ENCODE measurements around the gene DOP1A. TPM values are rescaled to one million over a fixed set of nuclear protein-coding genes. Genes with fewer than 3 reads are reported as not detected.

DOP1A gene
- polyA plus RNA-seq, 1 of the 3 experiments (the other 2 are of a cell fraction): 3.4 TPM

DNA sequence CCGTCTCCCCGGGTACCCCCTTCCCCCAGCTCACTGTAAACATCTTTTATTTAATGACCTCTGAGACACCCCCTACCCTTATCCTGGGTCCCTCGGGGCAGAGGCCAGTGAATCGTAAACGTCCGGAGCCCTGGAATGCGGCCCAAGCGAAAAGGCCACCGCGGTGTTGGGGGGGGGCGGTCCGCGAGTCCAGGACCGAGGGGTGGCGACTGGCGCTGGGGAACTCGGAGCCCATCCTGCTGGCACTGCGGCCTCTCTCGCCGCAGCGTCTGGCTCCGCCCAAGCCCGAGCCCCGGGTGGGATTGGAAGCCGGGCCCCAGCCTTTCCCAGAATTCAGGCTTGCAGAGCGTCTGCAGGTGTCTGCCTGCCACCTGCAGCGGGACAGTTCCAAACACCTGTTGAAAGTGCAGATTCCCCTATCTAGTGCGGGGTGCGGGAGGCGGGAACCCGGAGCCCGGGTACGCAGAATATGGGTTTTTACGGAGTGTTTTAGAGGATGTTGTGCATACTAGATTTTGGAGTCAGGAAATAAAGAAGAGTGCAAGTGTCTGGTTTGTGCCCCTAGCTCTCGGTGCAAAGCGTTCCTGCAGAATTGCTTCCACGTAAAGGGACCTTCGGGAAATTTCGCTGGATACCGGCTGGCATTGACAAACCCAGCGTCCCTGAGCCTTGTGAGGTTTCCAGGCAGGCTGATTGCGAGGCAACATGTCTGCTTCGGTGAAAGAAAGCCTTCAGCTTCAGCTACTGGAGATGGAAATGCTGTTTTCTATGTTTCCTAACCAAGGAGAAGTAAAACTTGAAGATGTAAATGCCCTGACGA, 126.5 kb downstream of the DOP1A start:
- ChIA-PET POLR2A (interaction anchor here (2.1 kb wide), 1 partner anchor 128 kb away, joined by 13 read pairs; the partner anchor contains the start of genes DOP1A and UBE3D), CTCF (interaction anchor here (0.6 to 7.7 kb wide), 6 partner anchors 13 to 434 kb away, joined by 3 to 69 read pairs (median 4); partner anchors contain the start of genes DOP1A and UBE3D)
- H3K36me3 ChIP-seq (replicated peaks in 1 of 2; ENCODE audit: control insufficient read depth in 1 of 2, insufficient read depth in 2 of 2, low read length in 1 of 2): peaks cover 41 to 45% of the 10 kb centered on the region in 2 experiments
- H3F3A ChIP-seq (replicated peaks; ENCODE audit: insufficient read depth): peaks cover 18% of the 10 kb centered on the region
- H3K27ac ChIP-seq (ENCODE audit: low read depth in 2 of 2, low read length in 1 of 2): peak overlapping the region; percentile 82 to 85
- DNase-seq: peak; percentile 87
- H3K4me2 ChIP-seq: peak overlapping the region; percentile 90
- H3K4me1 ChIP-seq (ENCODE audit: control insufficient read depth in 1 of 2, insufficient read depth in 2 of 2, low read depth in 1 of 2, low read length in 1 of 2): peaks cover 8 to 17% of the 10 kb centered on the region in 2 experiments; a peak in 3 of 4 replicates
- H3K9ac ChIP-seq: peak overlapping the region; percentile 90
- H3K9me3 ChIP-seq: no peaks in the 10 kb centered on the region
- H3K9me2 ChIP-seq: no peaks in the 10 kb centered on the region
- H4K20me1 ChIP-seq (ENCODE audit: insufficient read depth): peaks cover 24% of the 10 kb centered on the region
- WGBS (ENCODE audit: low lambda C conversion rate): 9% methylated on average over 33 of the region's 44 CpGs
- peaks cover 46% of the 10 kb centered on the region for H3K79me2 ChIP-seq (ENCODE audit: insufficient read depth)
- H3K27me3 ChIP-seq (ENCODE audit: insufficient read depth): no peaks in the 10 kb centered on the region
- peak overlapping the region; percentile 90 to 95 for H3K4me3 ChIP-seq (ENCODE audit: low read depth in 2 of 2, low read length in 1 of 2)
- no peak for TF ChIP-seq ZBTB33 (IDR thresholded peaks at IDR 0.05; ENCODE audit: borderline replicate concordance, low read depth)
- no peak for TF ChIP-seq MEF2A (IDR thresholded peaks at IDR 0.05; ENCODE audit: borderline replicate concordance, low read depth)
- TF ChIP-seq RCOR1 (IDR thresholded peaks at IDR 0.05; ENCODE audit: low read length): peak; percentile 30; the same call in 1 of the 2 replicates
- H2AFZ ChIP-seq (ENCODE audit: low read depth): peak overlapping the region; percentile 89

DNA sequence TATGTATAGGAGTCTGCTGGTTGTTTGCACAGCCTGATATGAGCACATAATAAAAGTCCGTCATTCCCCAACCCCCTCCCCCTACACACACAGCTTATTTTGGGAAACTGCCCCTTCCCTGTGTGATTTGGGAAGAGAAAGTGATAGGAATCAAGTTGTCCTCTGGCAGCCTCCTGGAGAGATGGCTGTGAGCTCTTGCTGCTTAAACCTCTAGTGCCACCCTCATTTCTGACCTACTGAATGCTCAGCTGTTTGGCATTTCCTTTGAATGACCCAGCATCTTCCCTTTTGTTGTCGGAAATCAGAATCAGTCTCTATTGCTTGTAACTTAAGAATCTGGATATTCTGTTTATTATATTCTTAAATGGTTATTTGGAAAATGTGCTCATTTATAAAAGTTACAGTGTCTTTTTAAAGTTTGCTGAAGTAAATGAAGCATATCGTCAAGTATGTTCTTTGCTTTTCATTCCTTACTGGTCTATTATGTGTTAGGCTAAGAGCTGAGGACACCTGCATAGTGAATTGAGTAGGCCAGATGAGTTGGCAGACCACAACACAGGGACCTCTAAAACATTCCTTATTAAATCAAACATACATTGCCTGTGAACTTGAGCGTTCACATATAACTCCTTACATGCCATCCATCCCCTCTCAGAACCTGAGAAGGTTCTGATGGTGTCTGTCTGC, 131.2 kb downstream of the DOP1A start:
- POLR2A ChIA-PET: no interaction called here
- 83% methylated on average over 4 of the region's 4 CpGs for WGBS (ENCODE audit: low lambda C conversion rate)
- CTCF ChIA-PET: interaction anchor here (1.4 to 7.7 kb wide), 3 partner anchors 17 to 314 kb away, joined by 3 to 69 read pairs (median 8); partner anchors contain the start of genes DOP1A, PRSS35 and UBE3D
- no peak for DNase-seq
- no peaks in the 10 kb centered on the region for H3K9me3 ChIP-seq
- no peak overlapping the region for H2AFZ ChIP-seq (ENCODE audit: low read depth)
- H3K9ac ChIP-seq: no peak overlapping the region; the same call in 1 of the 2 replicates
- peaks cover 21% of the 10 kb centered on the region for H3F3A ChIP-seq (replicated peaks; ENCODE audit: insufficient read depth)
- H3K9me2 ChIP-seq: no peaks in the 10 kb centered on the region
- 0 out of 4 replicates have a peak overlapping the region, but pooled peaks of 1 of the 2 experiments have one; percentile 3 for H3K4me3 ChIP-seq (ENCODE audit: low read depth in 2 of 2, low read length in 1 of 2)
- H3K79me2 ChIP-seq (ENCODE audit: insufficient read depth): peaks cover 5% of the 10 kb centered on the region
- H4K20me1 ChIP-seq (ENCODE audit: insufficient read depth): no peaks in the 10 kb centered on the region
- H3K4me1 ChIP-seq (ENCODE audit: control insufficient read depth in 1 of 2, insufficient read depth in 2 of 2, low read depth in 1 of 2, low read length in 1 of 2): peaks cover 7 to 20% of the 10 kb centered on the region in 2 experiments; a peak in 3 of 4 replicates
- H3K4me2 ChIP-seq: peak overlapping the region; percentile 56; the same call in 1 of the 2 replicates
- peaks cover 16 to 27% of the 10 kb centered on the region in 2 experiments for H3K36me3 ChIP-seq (replicated peaks in 1 of 2; ENCODE audit: control insufficient read depth in 1 of 2, insufficient read depth in 2 of 2, low read length in 1 of 2)
- no peaks in the 10 kb centered on the region for H3K27me3 ChIP-seq (ENCODE audit: insufficient read depth)
- peak overlapping the region in 1 of 2 experiments; percentile 57; a peak in 2 of 4 replicates for H3K27ac ChIP-seq (ENCODE audit: low read depth in 2 of 2, low read length in 1 of 2)
- TF ChIP-seq ZBTB33 (IDR thresholded peaks at IDR 0.05; ENCODE audit: borderline replicate concordance, low read depth): no peak
- no peak for TF ChIP-seq IRF3 (IDR thresholded peaks at IDR 0.05; ENCODE audit: low read depth, low read length)
- no peak for TF ChIP-seq TEAD4 (IDR thresholded peaks at IDR 0.05; ENCODE audit: borderline replicate concordance, insufficient read depth)
- no peak for TF ChIP-seq MEF2A (IDR thresholded peaks at IDR 0.05; ENCODE audit: borderline replicate concordance, low read depth)
- TF ChIP-seq JUND (IDR thresholded peaks at IDR 0.05): peak; percentile 8; the same call in 1 of the 2 replicates
- TF ChIP-seq TCF12 (IDR thresholded peaks at IDR 0.05): peak; percentile 19; the same call in 1 of the 2 replicates
- TF ChIP-seq FOSL2 (IDR thresholded peaks at IDR 0.05; ENCODE audit: borderline replicate concordance, low read depth): 0 out of 2 replicates have a peak, but pooled peaks have one; percentile 1
- TF ChIP-seq GABPA (IDR thresholded peaks at IDR 0.05; ENCODE audit: low read depth): no peak
- TF ChIP-seq PBX3 (IDR thresholded peaks at IDR 0.05): no peak
- TF ChIP-seq RXRA (IDR thresholded peaks at IDR 0.05; ENCODE audit: borderline replicate concordance, low read depth): no peak
- TF ChIP-seq CHD2 (IDR thresholded peaks at IDR 0.05; ENCODE audit: low read length, partially characterized antibody): no peak
- TF ChIP-seq GATA2 (CRISPR knock-in tag; IDR thresholded peaks at IDR 0.05): no peak

All from SK-N-SH (cell line).